Adrenal gland (tissue), 12 donors: ENCODE data around the gene DPYD. TPM values are rescaled to one million over a fixed set of nuclear protein-coding genes. Genes with fewer than 3 reads are reported as not detected.

Source experiments
- DNase-seq, 7 donors: peaks; one replicate each; pipeline ENCODE4 v3.0.0-alpha.2; 2019 to 2020
- H3K27ac ChIP-seq, 5 donors: fragments of 200-600 bp; sonication (generic) in 4 of 5; 1 replicate in 3 of 5; 2 replicates in 2 of 5; pipeline versions ENCODE4 v1.5.1 to v1.8.0; 2016 to 2020; ENCODE audit warnings: mild to moderate bottlenecking in 1 of 5
- H3K27me3 ChIP-seq: fragments of 200-600 bp; 2 replicates; pipeline ENCODE4 v1.8.0; 2021
- H3K36me3 ChIP-seq, 2 donors: fragments of 200-600 bp; replicated peaks in 1 of 2; 1 replicate in 1 of 2; 2 replicates in 1 of 2; pipeline versions ENCODE4 v1.5.1 to v1.8.0; 2018 to 2022
- H3K4me1 ChIP-seq, 2 donors: fragments of 200-600 bp; replicated peaks in 1 of 2; 1 replicate in 1 of 2; 2 replicates in 1 of 2; pipeline versions ENCODE4 v1.5.1 to v1.8.0; 2018 to 2021
- H3K4me3 ChIP-seq, 4 donors: fragments of 200-600 bp; sonication (generic) in 3 of 4; one replicate each; pipeline ENCODE4 v1.5.1; 2016 to 2018
- H3K9me3 ChIP-seq, 3 donors: fragments of 200-600 bp; sonication (generic) in 1 of 3; replicated peaks in 1 of 3; 1 replicate in 2 of 3; 2 replicates in 1 of 3; pipeline versions ENCODE4 v1.5.1 to v1.8.0; 2016 to 2021
- POLR2A ChIP-seq, 2 donors: fragments of 450-650 bp; IDR thresholded peaks; one replicate each; pipeline ENCODE4 v1.6.1; 2017; ENCODE audit warnings: antibody characterized with exemption in 2 of 2, mild to moderate bottlenecking in 2 of 2, moderate library complexity in 1 of 2
- WGBS, 4 donors: extraction: QIAGEN DNeasy Blood & Tissue Kit in 2 of 4; methylation state at CpG; one replicate each; pipeline versions ENCODE4 v1.1.5 to v1.1.7; 2013 to 2017; 5-methylcytosine and 5-hydroxymethylcytosine counted together
- intact Hi-C, 2 donors: fragments of 100-400 bp; cut with DNase I; formaldehyde crosslinking; loops; one replicate each; pipeline versions ENCODE4 v1.14.1 to v1.15.0; 2022 to 2023
- polyA plus RNA-seq, 3 donors: library from polyadenylated mRNA; stranded (reverse); fragments of 200-250 nt in 2 of 3; fragments of 350-450 nt in 1 of 3; fragmentation: Illumina TruSeq in 1 of 3; extraction: RNeasy Lipid Tissue Mini Kit (QIAGEN cat#74804) in 1 of 3; gene quantifications; one replicate each; pipeline ENCODE4 v1.2.3, GENCODE V29; 2013 to 2014
- total RNA-seq, 9 donors: library from RNA; depleted of rRNA in 4 of 9; stranded (reverse); fragments of >200 nt in 4 of 9; fragments of 120-200 nt in 1 of 9; fragmentation: NEBNext Ultra II Directional in 1 of 9; extraction: Animal tissue kit (Norgen Biotek cat#: 25700) in 1 of 9; gene quantifications; one replicate each; pipeline versions ENCODE4 v1.1.0 to v1.2.4, GENCODE V29; 2013 to 2023
- TF ChIP-seq, protein P1 (sequence below), 6 experiments: fragments of 450-650 bp in 4 of 6; fragments of 200-600 bp in 2 of 6; sonication (generic) in 1 of 6; IDR thresholded peaks; 1 replicate in 5 of 6; 2 replicates in 1 of 6; pipeline versions ENCODE4 v1.5.1 to v1.8.0; 2016 to 2021; ENCODE audit warnings: antibody characterized with exemption in 6 of 6, mild to moderate bottlenecking in 2 of 6, moderate library complexity in 1 of 6
- donor health status: healthy with polysubstance abuse.
- donor health status: Bipolar disorder and iron deficiency.
- donor health status: DM: yes; HTN: yes; CAD: no.
- donor health status: DM: no; HTN: no; CAD: no.
- donor health status: DM: no; HTN: no; CAD: no.
- donor health status: DM: yes; HTN: yes; CAD: no.

DPYD gene
- total and polyA plus RNA-seq, 12 donors, result 6.6 to 73.1 (median 30.2) TPM

DNA sequence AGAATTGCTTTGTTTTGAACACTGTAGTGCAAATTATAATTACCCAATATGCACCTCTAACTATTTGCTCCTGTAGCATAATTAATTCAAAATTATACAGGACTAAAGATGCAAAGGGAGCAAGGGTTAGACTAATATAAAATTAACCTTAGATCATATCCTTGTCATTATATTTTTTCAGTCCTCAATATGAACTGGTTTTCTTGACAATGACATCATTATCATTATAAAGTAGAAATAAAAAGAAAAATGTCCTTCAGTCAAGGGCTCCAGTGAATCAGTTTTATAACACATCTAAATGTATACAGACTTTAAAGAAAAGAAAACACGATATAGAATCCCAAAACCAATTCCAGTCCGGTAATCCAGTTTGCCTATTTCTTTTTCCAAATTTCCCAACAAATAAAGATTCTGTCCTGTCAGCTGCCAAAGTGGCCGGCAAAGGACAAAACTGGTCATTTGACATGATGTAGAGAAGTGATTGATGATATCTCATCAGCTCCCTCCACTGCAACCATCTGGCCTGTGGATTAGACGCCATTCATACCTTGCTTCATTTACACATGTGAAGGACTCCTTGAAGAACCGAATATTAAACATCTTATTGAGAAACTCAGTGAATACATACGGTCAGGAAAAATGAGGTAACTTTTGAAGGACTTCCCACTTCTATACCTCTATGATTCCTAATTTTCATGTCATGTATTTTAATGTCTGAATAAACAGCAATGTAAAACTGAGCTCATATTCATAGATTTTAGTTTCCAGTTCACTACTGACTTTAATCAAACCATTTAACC, 15.5 kb downstream of the DPYD start:
- no peak overlapping the region for H3K27ac ChIP-seq
- H3K27me3 ChIP-seq, result no peaks in the 10 kb centered on the region
- H3K4me1 ChIP-seq, result peaks cover 0 to 40% of the 10 kb centered on the region in 2 donors
- 73 to 83% (median 78%) methylated on average over 6 of the region's 6 CpGs for WGBS, 4 donors
- TF ChIP-seq, protein P1, sequence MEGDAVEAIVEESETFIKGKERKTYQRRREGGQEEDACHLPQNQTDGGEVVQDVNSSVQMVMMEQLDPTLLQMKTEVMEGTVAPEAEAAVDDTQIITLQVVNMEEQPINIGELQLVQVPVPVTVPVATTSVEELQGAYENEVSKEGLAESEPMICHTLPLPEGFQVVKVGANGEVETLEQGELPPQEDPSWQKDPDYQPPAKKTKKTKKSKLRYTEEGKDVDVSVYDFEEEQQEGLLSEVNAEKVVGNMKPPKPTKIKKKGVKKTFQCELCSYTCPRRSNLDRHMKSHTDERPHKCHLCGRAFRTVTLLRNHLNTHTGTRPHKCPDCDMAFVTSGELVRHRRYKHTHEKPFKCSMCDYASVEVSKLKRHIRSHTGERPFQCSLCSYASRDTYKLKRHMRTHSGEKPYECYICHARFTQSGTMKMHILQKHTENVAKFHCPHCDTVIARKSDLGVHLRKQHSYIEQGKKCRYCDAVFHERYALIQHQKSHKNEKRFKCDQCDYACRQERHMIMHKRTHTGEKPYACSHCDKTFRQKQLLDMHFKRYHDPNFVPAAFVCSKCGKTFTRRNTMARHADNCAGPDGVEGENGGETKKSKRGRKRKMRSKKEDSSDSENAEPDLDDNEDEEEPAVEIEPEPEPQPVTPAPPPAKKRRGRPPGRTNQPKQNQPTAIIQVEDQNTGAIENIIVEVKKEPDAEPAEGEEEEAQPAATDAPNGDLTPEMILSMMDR (IDR thresholded peaks at IDR 0.05), result no peak
- no peak for TF ChIP-seq POLR2A (IDR thresholded peaks at IDR 0.05)
- H3K9me3 ChIP-seq, result no peaks in the 10 kb centered on the region
- H3K4me3 ChIP-seq, result no peak overlapping the region
- DNase-seq, result no peak
- intact Hi-C loops, result no loop called here
- H3K36me3 ChIP-seq, result no peaks in the 10 kb centered on the region

DNA sequence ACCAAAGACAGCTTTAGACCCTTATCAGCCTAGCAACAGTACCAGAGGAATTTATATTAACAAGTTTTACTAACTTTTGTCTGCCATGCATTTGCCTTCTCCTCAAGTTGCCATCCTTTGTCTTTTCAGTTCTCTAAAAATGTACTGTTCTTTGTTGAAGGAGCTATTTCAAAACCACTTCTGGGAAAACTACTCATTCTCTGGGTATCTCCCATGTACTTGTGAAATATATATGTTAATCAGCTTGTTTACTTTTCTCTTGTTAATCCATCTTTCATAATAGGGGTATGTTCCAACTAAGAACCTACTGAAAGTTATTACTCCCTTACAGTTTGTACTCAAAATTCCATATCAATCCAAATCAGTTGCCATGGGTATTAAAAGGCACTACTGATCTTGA, 16.3 kb downstream of the DPYD start:
- TF ChIP-seq, protein P1 (IDR thresholded peaks at IDR 0.05), result no peak
- TF ChIP-seq POLR2A (IDR thresholded peaks at IDR 0.05), result no peak
- H3K27ac ChIP-seq, result no peak overlapping the region
- H3K27me3 ChIP-seq, result no peaks in the 10 kb centered on the region
- H3K4me3 ChIP-seq, result no peak overlapping the region
- peaks cover 0 to 37% of the 10 kb centered on the region in 2 donors for H3K4me1 ChIP-seq
- no peaks in the 10 kb centered on the region for H3K9me3 ChIP-seq
- no peaks in the 10 kb centered on the region for H3K36me3 ChIP-seq
- DNase-seq, result no peak
- intact Hi-C loops, result no loop called here

DNA sequence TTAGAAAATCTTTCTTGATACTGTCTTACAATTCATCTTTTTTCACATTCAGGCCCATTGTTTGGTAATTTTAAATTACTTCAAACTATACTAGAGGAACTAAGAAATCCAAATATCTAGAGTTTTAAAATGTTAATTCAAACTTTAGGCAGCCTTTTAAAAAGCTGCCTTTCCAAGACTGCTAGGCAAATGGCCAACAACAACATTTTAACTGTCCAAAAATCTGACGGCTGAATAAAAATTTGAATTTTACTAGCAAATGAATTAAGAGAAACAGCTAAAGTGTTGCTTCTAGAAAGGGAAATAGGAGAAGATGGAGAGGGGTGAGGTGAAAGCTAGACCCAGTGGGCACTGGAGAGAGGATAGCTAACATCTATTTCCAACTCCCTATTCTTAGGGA, 17.2 kb downstream of the DPYD start:
- no peaks in the 10 kb centered on the region for H3K27me3 ChIP-seq
- H3K4me1 ChIP-seq, result peaks cover 0 to 37% of the 10 kb centered on the region in 2 donors
- no peak for TF ChIP-seq POLR2A (IDR thresholded peaks at IDR 0.05)
- TF ChIP-seq, protein P1 (IDR thresholded peaks at IDR 0.05), result no peak
- intact Hi-C loops, result no loop called here
- no peak for DNase-seq
- no peak overlapping the region for H3K27ac ChIP-seq
- H3K4me3 ChIP-seq, result no peak overlapping the region
- no peaks in the 10 kb centered on the region for H3K9me3 ChIP-seq
- no peaks in the 10 kb centered on the region for H3K36me3 ChIP-seq
- 18 to 26% (median 21%) methylated on average over 1 of the region's 1 CpG for WGBS, 4 donors

DNA sequence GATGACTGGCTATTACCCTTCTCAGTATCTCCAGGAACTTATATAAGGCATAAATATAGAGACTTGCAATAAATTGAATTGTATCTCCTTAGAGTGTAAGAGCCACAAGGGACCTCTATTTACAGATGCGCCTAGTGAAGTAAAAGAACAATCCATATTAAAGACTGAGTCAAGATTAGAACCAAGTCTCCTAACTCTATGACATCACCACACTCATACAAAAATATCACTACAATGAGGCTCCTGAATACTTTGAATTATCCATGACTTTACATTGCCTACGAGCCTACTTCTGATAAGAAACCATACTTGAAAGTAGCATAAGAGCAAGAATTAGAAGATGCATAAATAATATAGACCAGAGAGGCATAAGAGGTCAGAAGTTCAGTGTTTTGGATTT, 18.8 kb downstream of the DPYD start:
- no peak for TF ChIP-seq POLR2A (IDR thresholded peaks at IDR 0.05)
- TF ChIP-seq, protein P1 (IDR thresholded peaks at IDR 0.05), result no peak
- intact Hi-C loops, result no loop called here
- Histone ChIP-seq H3K27me3 (no peaks in the 10 kb centered on the region), H3K27ac (no peak overlapping the region), H3K36me3 (no peaks in the 10 kb centered on the region), H3K4me3 (no peak overlapping the region), H3K9me3 (no peaks in the 10 kb centered on the region), H3K4me1 (peaks cover 0 to 37% of the 10 kb centered on the region in 2 donors)
- DNase-seq, result no peak
- WGBS, 4 donors, result 90 to 98% (median 97%) methylated on average over 2 of the region's 2 CpGs
